Measurements from ENCODE around the gene COLQ.

The COLQ gene

DNA sequence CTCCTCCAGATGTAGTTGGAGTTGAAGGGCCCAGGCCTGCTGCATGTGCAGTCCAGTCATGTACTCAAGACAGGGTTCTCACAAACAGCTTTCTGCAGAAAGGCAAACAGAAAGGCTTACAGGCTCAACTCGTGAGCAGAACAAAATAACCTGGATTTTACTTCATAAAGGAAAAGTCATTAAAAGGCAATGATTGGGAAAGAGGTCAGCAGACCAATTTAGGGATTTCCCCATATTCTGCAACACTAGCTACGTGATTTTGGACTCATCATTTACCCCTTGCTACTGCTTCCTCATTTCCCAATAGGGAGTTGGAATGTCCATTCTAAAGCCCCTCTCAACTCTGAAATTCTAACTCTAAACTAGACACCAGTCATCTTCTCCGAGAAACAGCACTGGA is 112.3 kb downstream of the COLQ start:
- no peak overlapping the region for H3K4me3 ChIP-seq (ENCODE audit: control insufficient read depth in 1 of 7, extremely low read depth in 1 of 7, insufficient read depth in 4 of 7, low read depth in 2 of 7, low read length in 6 of 7)
- CTCF ChIA-PET = interaction anchor here (1.1 to 3.5 kb wide), 2 partner anchors 10 to 141 kb away, joined by 3 to 40 read pairs; no protein-coding TSS in a partner anchor
- 90% methylated on average over 2 of the region's 3 CpGs for WGBS (ENCODE audit: insufficient coverage)
- DNase-seq = no peak
- no peak overlapping the region for H3K27ac ChIP-seq (ENCODE audit: insufficient read depth in 1 of 2, low read depth in 1 of 2, low read length in 2 of 2, poor library complexity in 1 of 2, severe bottlenecking in 2 of 2)
- no peaks in the 10 kb centered on the region for H3K27me3 ChIP-seq (replicated peaks in 2 of 5; ENCODE audit: control insufficient read depth in 4 of 5, insufficient read depth in 5 of 5, low read length in 4 of 5)
- no peaks in the 10 kb centered on the region for H3K9me3 ChIP-seq (ENCODE audit: control extremely low read depth in 1 of 5, control insufficient read depth in 4 of 5, insufficient read depth in 2 of 5, low read depth in 1 of 5, low read length in 4 of 5)
- peaks cover 0 to 2% (median 0%) of the 10 kb centered on the region in 4 experiments for H3K4me1 ChIP-seq (ENCODE audit: control extremely low read depth in 1 of 4, control insufficient read depth in 4 of 4, insufficient read depth in 4 of 4, low read length in 3 of 4)
- peaks cover 10 to 40% (median 29%) of the 10 kb centered on the region in 4 experiments for H3K36me3 ChIP-seq (ENCODE audit: control insufficient read depth in 4 of 4, insufficient read depth in 4 of 4, low read length in 3 of 4)
- POLR2A ChIA-PET = no interaction called here

DNA sequence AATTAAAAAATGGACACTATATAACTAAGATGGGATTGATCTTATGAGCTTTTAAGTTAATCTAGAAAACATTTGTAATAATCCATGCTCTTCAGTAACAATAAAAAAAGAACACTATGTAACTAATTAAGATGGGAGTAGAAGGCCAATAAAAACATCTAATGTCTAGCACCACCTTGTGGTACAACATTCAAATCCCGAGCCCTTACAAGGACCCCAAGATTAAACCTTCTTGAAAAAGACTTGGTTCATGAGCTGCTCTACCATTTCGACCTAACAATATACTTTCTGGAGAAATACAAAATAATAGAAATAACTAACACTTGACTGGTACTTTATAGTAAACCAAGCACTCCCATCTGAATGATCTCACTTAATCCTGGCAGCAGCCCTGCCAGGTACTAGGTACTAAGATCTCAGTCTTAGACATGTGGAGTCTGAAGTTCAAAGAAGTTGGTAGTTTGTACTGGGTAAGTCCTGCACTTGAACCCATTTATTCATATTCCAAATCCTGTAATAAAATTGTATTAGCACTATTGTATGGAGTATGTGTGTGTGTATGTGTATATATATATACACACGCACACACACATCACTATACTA is 116.0 kb downstream of the COLQ start:
- Histone ChIP-seq H3K4me1 (ENCODE audit: control extremely low read depth in 1 of 4, control insufficient read depth in 4 of 4, insufficient read depth in 4 of 4, low read length in 3 of 4) (peaks cover 0 to 2% (median 0%) of the 10 kb centered on the region in 4 experiments), H3K36me3 (ENCODE audit: control insufficient read depth in 4 of 4, insufficient read depth in 4 of 4, low read length in 3 of 4) (peaks cover 4 to 21% (median 9%) of the 10 kb centered on the region in 4 experiments), H3K4me3 (ENCODE audit: control insufficient read depth in 1 of 7, extremely low read depth in 1 of 7, insufficient read depth in 4 of 7, low read depth in 2 of 7, low read length in 6 of 7) (no peak overlapping the region), H3K27ac (ENCODE audit: insufficient read depth in 1 of 2, low read depth in 1 of 2, low read length in 2 of 2, poor library complexity in 1 of 2, severe bottlenecking in 2 of 2) (no peak overlapping the region), H3K27me3 (replicated peaks in 2 of 5; ENCODE audit: control insufficient read depth in 4 of 5, insufficient read depth in 5 of 5, low read length in 4 of 5) (no peaks in the 10 kb centered on the region), H3K9me3 (ENCODE audit: control extremely low read depth in 1 of 5, control insufficient read depth in 4 of 5, insufficient read depth in 2 of 5, low read depth in 1 of 5, low read length in 4 of 5) (no peaks in the 10 kb centered on the region)
- ChIA-PET POLR2A (no interaction called here), CTCF (interaction anchor here (0.7 to 3.6 kb wide), 34 partner anchors 8 to 296 kb away, joined by 3 to 47 read pairs (median 4); partner anchors contain the start of gene CAPN7)
- peak; percentile 75 to 89 (median 85) for DNase-seq
- no CpG with 5 or more reads among the region's 3 CpGs for WGBS (ENCODE audit: insufficient coverage)

DNA sequence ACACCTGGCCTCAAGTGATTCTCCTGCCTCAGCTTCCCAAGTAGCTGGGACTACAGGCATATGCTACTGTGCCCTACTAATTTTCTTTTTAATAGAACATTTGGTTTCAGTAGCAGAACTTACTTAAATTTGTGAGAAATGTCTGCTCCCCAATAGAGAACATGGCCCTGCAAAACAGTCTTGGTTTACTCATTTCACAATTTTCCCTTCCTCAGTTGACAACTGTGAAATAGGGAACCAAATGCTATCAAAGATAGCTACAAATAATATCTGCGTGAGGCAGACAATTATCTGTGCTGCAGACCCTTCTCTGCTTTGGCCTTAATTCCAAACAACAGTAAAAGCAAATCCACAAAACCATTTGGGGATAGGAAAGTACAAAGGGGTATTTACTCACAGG is 116.7 kb downstream of the COLQ start:
- ChIA-PET POLR2A (no interaction called here), CTCF (interaction anchor here (0.8 to 3.6 kb wide), 32 partner anchors 9 to 295 kb away, joined by 3 to 47 read pairs (median 4); partner anchors contain the start of gene CAPN7)
- no CpG with 5 or more reads among the region's 1 CpG for WGBS (ENCODE audit: insufficient coverage)
- no peak overlapping the region for H3K27ac ChIP-seq (ENCODE audit: insufficient read depth in 1 of 2, low read depth in 1 of 2, low read length in 2 of 2, poor library complexity in 1 of 2, severe bottlenecking in 2 of 2)
- no peak for DNase-seq
- H3K9me3 ChIP-seq (ENCODE audit: control extremely low read depth in 1 of 5, control insufficient read depth in 4 of 5, insufficient read depth in 2 of 5, low read depth in 1 of 5, low read length in 4 of 5) = no peaks in the 10 kb centered on the region
- H3K27me3 ChIP-seq (replicated peaks in 2 of 5; ENCODE audit: control insufficient read depth in 4 of 5, insufficient read depth in 5 of 5, low read length in 4 of 5) = no peaks in the 10 kb centered on the region
- H3K4me1 ChIP-seq (ENCODE audit: control extremely low read depth in 1 of 4, control insufficient read depth in 4 of 4, insufficient read depth in 4 of 4, low read length in 3 of 4) = peaks cover 0 to 2% (median 0%) of the 10 kb centered on the region in 4 experiments
- peaks cover 2 to 19% (median 6%) of the 10 kb centered on the region in 4 experiments for H3K36me3 ChIP-seq (ENCODE audit: control insufficient read depth in 4 of 4, insufficient read depth in 4 of 4, low read length in 3 of 4)
- H3K4me3 ChIP-seq (ENCODE audit: control insufficient read depth in 1 of 7, extremely low read depth in 1 of 7, insufficient read depth in 4 of 7, low read depth in 2 of 7, low read length in 6 of 7) = no peak overlapping the region

DNA sequence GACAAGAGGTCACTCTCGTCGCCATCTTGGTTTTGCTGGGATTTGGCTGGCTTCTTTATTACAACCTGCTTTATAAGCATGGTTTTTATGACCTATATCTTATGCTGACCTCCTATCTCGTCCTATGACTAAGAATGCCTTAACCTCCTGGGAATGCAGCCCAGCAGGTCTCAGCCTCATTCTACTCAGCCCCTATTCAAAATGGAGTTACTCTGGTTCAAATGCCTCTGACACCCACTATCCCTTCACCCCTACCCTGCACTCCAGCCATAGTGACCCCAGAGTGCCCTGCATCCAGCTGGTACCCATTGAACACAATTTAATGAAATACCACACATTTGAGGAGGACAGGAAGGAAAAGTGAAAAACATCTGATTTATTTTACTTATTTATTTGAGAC is 117.5 kb downstream of the COLQ start:
- Histone ChIP-seq H3K27me3 (replicated peaks in 2 of 5; ENCODE audit: control insufficient read depth in 4 of 5, insufficient read depth in 5 of 5, low read length in 4 of 5) (no peaks in the 10 kb centered on the region), H3K4me3 (ENCODE audit: control insufficient read depth in 1 of 7, extremely low read depth in 1 of 7, insufficient read depth in 4 of 7, low read depth in 2 of 7, low read length in 6 of 7) (no peak overlapping the region), H3K9me3 (ENCODE audit: control extremely low read depth in 1 of 5, control insufficient read depth in 4 of 5, insufficient read depth in 2 of 5, low read depth in 1 of 5, low read length in 4 of 5) (no peaks in the 10 kb centered on the region), H3K4me1 (ENCODE audit: control extremely low read depth in 1 of 4, control insufficient read depth in 4 of 4, insufficient read depth in 4 of 4, low read length in 3 of 4) (no peaks in the 10 kb centered on the region), H3K36me3 (ENCODE audit: control insufficient read depth in 4 of 4, insufficient read depth in 4 of 4, low read length in 3 of 4) (peaks cover 0 to 11% (median 3%) of the 10 kb centered on the region in 4 experiments), H3K27ac (ENCODE audit: insufficient read depth in 1 of 2, low read depth in 1 of 2, low read length in 2 of 2, poor library complexity in 1 of 2, severe bottlenecking in 2 of 2) (no peak overlapping the region)
- WGBS (ENCODE audit: insufficient coverage) = 100% methylated on average over 3 of the region's 3 CpGs
- POLR2A ChIA-PET = no interaction called here
- DNase-seq = no peak
- CTCF ChIA-PET = interaction anchor here (1.0 to 3.6 kb wide), 9 partner anchors 13 to 200 kb away, joined by 3 to 47 read pairs (median 8); partner anchors contain the start of gene CAPN7

- no peaks in the 10 kb centered on the region for H3K27me3 ChIP-seq (replicated peaks in 2 of 5; ENCODE audit: control insufficient read depth in 4 of 5, insufficient read depth in 5 of 5, low read length in 4 of 5)
- ChIA-PET CTCF (interaction anchor here (0.9 to 3.6 kb wide), 7 partner anchors 22 to 286 kb away, joined by 3 to 26 read pairs (median 4); partner anchors contain the start of gene CAPN7), POLR2A (no interaction called here)
- 100% methylated on average over 1 of the region's 3 CpGs for WGBS (ENCODE audit: insufficient coverage)
- H3K4me3 ChIP-seq (ENCODE audit: control insufficient read depth in 1 of 7, extremely low read depth in 1 of 7, insufficient read depth in 4 of 7, low read depth in 2 of 7, low read length in 6 of 7) = no peak overlapping the region
- H3K9me3 ChIP-seq (ENCODE audit: control extremely low read depth in 1 of 5, control insufficient read depth in 4 of 5, insufficient read depth in 2 of 5, low read depth in 1 of 5, low read length in 4 of 5) = no peaks in the 10 kb centered on the region
- peaks cover 0 to 8% (median under 1%) of the 10 kb centered on the region in 4 experiments for H3K36me3 ChIP-seq (ENCODE audit: control insufficient read depth in 4 of 4, insufficient read depth in 4 of 4, low read length in 3 of 4)
- no peak overlapping the region for H3K27ac ChIP-seq (ENCODE audit: insufficient read depth in 1 of 2, low read depth in 1 of 2, low read length in 2 of 2, poor library complexity in 1 of 2, severe bottlenecking in 2 of 2)
- no peaks in the 10 kb centered on the region for H3K4me1 ChIP-seq (ENCODE audit: control extremely low read depth in 1 of 4, control insufficient read depth in 4 of 4, insufficient read depth in 4 of 4, low read length in 3 of 4)
- no peak for DNase-seq
Measured at GRCh38 chr3:15403495-15403894, 118.0 kb downstream of the COLQ start.

DNA sequence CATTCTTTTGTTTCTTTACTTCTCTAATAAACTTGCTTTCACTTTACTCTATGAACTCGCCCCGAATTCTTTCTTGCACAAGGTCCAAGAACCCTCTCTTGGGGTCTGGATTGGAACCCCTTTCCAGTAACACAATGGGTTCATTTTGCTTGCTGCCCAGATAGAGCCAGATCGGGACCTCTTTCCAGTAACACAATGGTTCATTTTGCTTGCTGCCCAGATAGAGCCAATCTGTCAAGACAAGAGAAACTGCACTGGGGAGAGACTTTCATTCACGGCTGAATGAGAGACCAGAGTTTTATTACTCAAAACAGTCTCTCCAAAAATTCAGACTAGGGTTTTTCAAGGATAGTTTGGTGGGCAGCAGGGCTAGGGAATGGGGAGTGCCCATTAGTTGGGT is 119.6 kb downstream of the COLQ start:
- POLR2A ChIA-PET = no interaction called here
- Histone ChIP-seq H3K4me1 (ENCODE audit: control extremely low read depth in 1 of 4, control insufficient read depth in 4 of 4, insufficient read depth in 4 of 4, low read length in 3 of 4) (no peaks in the 10 kb centered on the region), H3K4me3 (ENCODE audit: control insufficient read depth in 1 of 7, extremely low read depth in 1 of 7, insufficient read depth in 4 of 7, low read depth in 2 of 7, low read length in 6 of 7) (no peak overlapping the region), H3K36me3 (ENCODE audit: control insufficient read depth in 4 of 4, insufficient read depth in 4 of 4, low read length in 3 of 4) (peaks cover 0 to 2% (median 0%) of the 10 kb centered on the region in 4 experiments), H3K27me3 (replicated peaks in 2 of 5; ENCODE audit: control insufficient read depth in 4 of 5, insufficient read depth in 5 of 5, low read length in 4 of 5) (no peaks in the 10 kb centered on the region), H3K27ac (ENCODE audit: insufficient read depth in 1 of 2, low read depth in 1 of 2, low read length in 2 of 2, poor library complexity in 1 of 2, severe bottlenecking in 2 of 2) (no peak overlapping the region), H3K9me3 (ENCODE audit: control extremely low read depth in 1 of 5, control insufficient read depth in 4 of 5, insufficient read depth in 2 of 5, low read depth in 1 of 5, low read length in 4 of 5) (peaks cover 0 to 9% (median 4%) of the 10 kb centered on the region in 5 experiments)
- CTCF ChIA-PET = interaction anchor here (1.0 to 1.8 kb wide), 4 partner anchors 23 to 284 kb away, joined by 3 to 5 read pairs (median 3); no protein-coding TSS in a partner anchor
- 96% methylated on average over 4 of the region's 4 CpGs for WGBS (ENCODE audit: insufficient coverage)
- DNase-seq = no peak
